ENCODE results near the gene SLCO2A1.

The SLCO2A1 gene

GRCh38 chr3:133892541-133893231 lies 137.0 kb downstream of the SLCO2A1 start:
- Mint-ChIP-seq H3K9me3 (no peaks in the 10 kb centered on the region), H3K27me3 (peaks cover 79% of the 10 kb centered on the region), H3K4me1 (no peaks in the 10 kb centered on the region), H3K27ac (ENCODE audit: low read depth) (no peak overlapping the region), H3K36me3 (ENCODE audit: insufficient read depth) (peaks cover 1% of the 10 kb centered on the region), H3K4me3 (no peak overlapping the region)
- DNase-seq (ENCODE audit: low spot score in 2 of 2) (no peak), ATAC-seq (replicated peaks; ENCODE audit: extremely low read depth, poor library complexity, severe bottlenecking) (no peak)

GRCh38 chr3:133891662-133892378 lies 137.9 kb downstream of the SLCO2A1 start:
- H3K9me3 Mint-ChIP-seq: no peaks in the 10 kb centered on the region
- no peak for DNase-seq (ENCODE audit: low spot score in 2 of 2)
- H3K27ac Mint-ChIP-seq (ENCODE audit: low read depth): no peak overlapping the region
- ATAC-seq (replicated peaks; ENCODE audit: extremely low read depth, poor library complexity, severe bottlenecking): no peak
- peaks cover under 1% of the 10 kb centered on the region for H3K36me3 Mint-ChIP-seq (ENCODE audit: insufficient read depth)
- H3K4me1 Mint-ChIP-seq: no peaks in the 10 kb centered on the region
- peaks cover 70% of the 10 kb centered on the region for H3K27me3 Mint-ChIP-seq
- H3K4me3 Mint-ChIP-seq: no peak overlapping the region

GRCh38 chr3:133890972-133891644 lies 138.6 kb downstream of the SLCO2A1 start:
- Mint-ChIP-seq H3K36me3 (ENCODE audit: insufficient read depth) (no peaks in the 10 kb centered on the region), H3K4me1 (no peaks in the 10 kb centered on the region), H3K4me3 (no peak overlapping the region), H3K9me3 (no peaks in the 10 kb centered on the region), H3K27ac (ENCODE audit: low read depth) (no peak overlapping the region), H3K27me3 (peaks cover 69% of the 10 kb centered on the region)
- DNase-seq (ENCODE audit: low spot score in 2 of 2): no peak
- ATAC-seq (replicated peaks; ENCODE audit: extremely low read depth, poor library complexity, severe bottlenecking): no peak

- Mint-ChIP-seq H3K9me3 (no peaks in the 10 kb centered on the region), H3K27me3 (peaks cover 69% of the 10 kb centered on the region), H3K27ac (ENCODE audit: low read depth) (no peak overlapping the region), H3K4me1 (no peaks in the 10 kb centered on the region), H3K4me3 (no peak overlapping the region), H3K36me3 (ENCODE audit: insufficient read depth) (no peaks in the 10 kb centered on the region)
- ATAC-seq (replicated peaks; ENCODE audit: extremely low read depth, poor library complexity, severe bottlenecking) (no peak), DNase-seq (ENCODE audit: low spot score in 2 of 2) (no peak)
Observed at GRCh38 chr3:133890037-133890436, 139.7 kb downstream of the SLCO2A1 start.

- DNase-seq (ENCODE audit: low spot score in 2 of 2): no peak
- Mint-ChIP-seq H3K27me3 (peaks cover 70% of the 10 kb centered on the region), H3K4me1 (no peaks in the 10 kb centered on the region), H3K36me3 (ENCODE audit: insufficient read depth) (no peaks in the 10 kb centered on the region), H3K27ac (ENCODE audit: low read depth) (no peak overlapping the region), H3K9me3 (no peaks in the 10 kb centered on the region), H3K4me3 (no peak overlapping the region)
- no peak for ATAC-seq (replicated peaks; ENCODE audit: extremely low read depth, poor library complexity, severe bottlenecking)
Observed at GRCh38 chr3:133888726-133889340, 140.9 kb downstream of the SLCO2A1 start.

- no peak for DNase-seq (ENCODE audit: low spot score in 2 of 2)
- no peak for ATAC-seq (replicated peaks; ENCODE audit: extremely low read depth, poor library complexity, severe bottlenecking)
- H3K36me3 Mint-ChIP-seq (ENCODE audit: insufficient read depth): no peaks in the 10 kb centered on the region
- H3K27ac Mint-ChIP-seq (ENCODE audit: low read depth): no peak overlapping the region
- H3K4me1 Mint-ChIP-seq: peaks cover 7% of the 10 kb centered on the region
- no peak overlapping the region for H3K4me3 Mint-ChIP-seq
- no peaks in the 10 kb centered on the region for H3K9me3 Mint-ChIP-seq
- H3K27me3 Mint-ChIP-seq: peaks cover 63% of the 10 kb centered on the region
Observed at GRCh38 chr3:133887803-133888703, 141.7 kb downstream of the SLCO2A1 start.

- no peaks in the 10 kb centered on the region for H3K9me3 Mint-ChIP-seq
- ATAC-seq (replicated peaks; ENCODE audit: extremely low read depth, poor library complexity, severe bottlenecking): no peak
- H3K27me3 Mint-ChIP-seq: peaks cover 54% of the 10 kb centered on the region
- DNase-seq (ENCODE audit: low spot score in 2 of 2): no peak
- no peaks in the 10 kb centered on the region for H3K36me3 Mint-ChIP-seq (ENCODE audit: insufficient read depth)
- no peak overlapping the region for H3K4me3 Mint-ChIP-seq
- H3K27ac Mint-ChIP-seq (ENCODE audit: low read depth): no peak overlapping the region
- peaks cover 11% of the 10 kb centered on the region for H3K4me1 Mint-ChIP-seq
Observed at GRCh38 chr3:133887074-133887802, 142.5 kb downstream of the SLCO2A1 start.

GRCh38 chr3:133886031-133886722 lies 143.5 kb downstream of the SLCO2A1 start:
- Mint-ChIP-seq H3K4me1 (peaks cover 18% of the 10 kb centered on the region), H3K9me3 (no peaks in the 10 kb centered on the region), H3K27ac (ENCODE audit: low read depth) (no peak overlapping the region), H3K4me3 (no peak overlapping the region), H3K27me3 (peaks cover 44% of the 10 kb centered on the region), H3K36me3 (ENCODE audit: insufficient read depth) (no peaks in the 10 kb centered on the region)
- DNase-seq (ENCODE audit: low spot score in 2 of 2) (peak in 1 of 2 donors; percentile 1), ATAC-seq (replicated peaks; ENCODE audit: extremely low read depth, poor library complexity, severe bottlenecking) (no peak)

- Mint-ChIP-seq H3K9me3 (no peaks in the 10 kb centered on the region), H3K27me3 (peaks cover 33% of the 10 kb centered on the region), H3K27ac (ENCODE audit: low read depth) (no peak overlapping the region), H3K36me3 (ENCODE audit: insufficient read depth) (no peaks in the 10 kb centered on the region), H3K4me1 (peaks cover 26% of the 10 kb centered on the region), H3K4me3 (no peak overlapping the region)
- ATAC-seq (replicated peaks; ENCODE audit: extremely low read depth, poor library complexity, severe bottlenecking): no peak
- DNase-seq (ENCODE audit: low spot score in 2 of 2): peak in 1 of 2 donors; percentile 4
Observed at GRCh38 chr3:133884887-133885711, 144.6 kb downstream of the SLCO2A1 start.

- no peaks in the 10 kb centered on the region for H3K36me3 Mint-ChIP-seq (ENCODE audit: insufficient read depth)
- peak in 1 of 2 donors; percentile 5 for DNase-seq (ENCODE audit: low spot score in 2 of 2)
- no peaks in the 10 kb centered on the region for H3K9me3 Mint-ChIP-seq
- H3K4me1 Mint-ChIP-seq: peaks cover 26% of the 10 kb centered on the region
- H3K4me3 Mint-ChIP-seq: no peak overlapping the region
- no peak overlapping the region for H3K27ac Mint-ChIP-seq (ENCODE audit: low read depth)
- peaks cover 29% of the 10 kb centered on the region for H3K27me3 Mint-ChIP-seq
- ATAC-seq (replicated peaks; ENCODE audit: extremely low read depth, poor library complexity, severe bottlenecking): no peak
Observed at GRCh38 chr3:133884054-133884886, 145.5 kb downstream of the SLCO2A1 start.

Data from central memory CD8-positive, alpha-beta T cell (primary cell).